ENCODE measurements around the gene PLD3.

DNA sequence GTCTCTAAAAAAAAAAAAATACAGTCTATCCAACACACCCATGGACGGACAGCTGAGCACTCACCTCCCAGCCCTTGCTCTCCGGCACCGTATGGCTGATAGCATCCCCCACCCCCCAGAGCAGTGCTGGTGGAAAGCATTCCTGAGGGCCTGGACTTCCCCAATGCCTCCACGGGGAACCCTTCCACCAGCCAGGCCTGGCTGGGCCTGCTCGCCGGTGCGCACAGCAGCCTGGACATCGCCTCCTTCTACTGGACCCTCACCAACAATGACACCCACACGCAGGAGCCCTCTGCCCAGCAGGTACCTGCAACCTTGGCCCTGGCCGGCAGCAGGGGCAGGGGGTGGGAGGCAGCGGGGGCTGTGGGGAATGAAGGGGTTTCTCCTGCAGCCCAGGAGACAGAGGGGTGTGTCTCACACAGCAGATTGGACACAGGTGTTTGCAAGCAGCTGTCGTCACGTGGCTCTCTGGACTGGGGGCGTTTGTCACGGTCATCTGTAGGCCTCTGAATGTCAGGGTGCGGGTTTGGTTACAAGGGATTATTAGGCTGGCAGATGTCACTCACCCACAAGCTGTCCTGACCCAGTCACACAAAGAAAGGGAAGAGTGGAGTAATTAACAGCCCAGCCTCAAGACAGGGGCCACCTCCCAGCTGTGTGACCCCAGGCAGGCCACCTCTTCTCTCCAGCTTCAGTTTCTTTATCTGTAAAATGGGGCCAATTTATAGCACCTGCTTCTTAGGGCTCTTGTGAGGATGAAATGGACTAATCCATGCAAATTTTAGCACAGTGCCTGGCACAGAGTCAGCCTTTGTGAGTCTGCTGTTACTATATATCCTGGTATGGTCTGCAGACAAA lies 19.3 kb downstream of the PLD3 start:
- no peak for TF ChIP-seq GABPA (IDR thresholded peaks at IDR 0.05; ENCODE audit: low read depth)
- TF ChIP-seq, protein P1, sequence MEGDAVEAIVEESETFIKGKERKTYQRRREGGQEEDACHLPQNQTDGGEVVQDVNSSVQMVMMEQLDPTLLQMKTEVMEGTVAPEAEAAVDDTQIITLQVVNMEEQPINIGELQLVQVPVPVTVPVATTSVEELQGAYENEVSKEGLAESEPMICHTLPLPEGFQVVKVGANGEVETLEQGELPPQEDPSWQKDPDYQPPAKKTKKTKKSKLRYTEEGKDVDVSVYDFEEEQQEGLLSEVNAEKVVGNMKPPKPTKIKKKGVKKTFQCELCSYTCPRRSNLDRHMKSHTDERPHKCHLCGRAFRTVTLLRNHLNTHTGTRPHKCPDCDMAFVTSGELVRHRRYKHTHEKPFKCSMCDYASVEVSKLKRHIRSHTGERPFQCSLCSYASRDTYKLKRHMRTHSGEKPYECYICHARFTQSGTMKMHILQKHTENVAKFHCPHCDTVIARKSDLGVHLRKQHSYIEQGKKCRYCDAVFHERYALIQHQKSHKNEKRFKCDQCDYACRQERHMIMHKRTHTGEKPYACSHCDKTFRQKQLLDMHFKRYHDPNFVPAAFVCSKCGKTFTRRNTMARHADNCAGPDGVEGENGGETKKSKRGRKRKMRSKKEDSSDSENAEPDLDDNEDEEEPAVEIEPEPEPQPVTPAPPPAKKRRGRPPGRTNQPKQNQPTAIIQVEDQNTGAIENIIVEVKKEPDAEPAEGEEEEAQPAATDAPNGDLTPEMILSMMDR (IDR thresholded peaks at IDR 0.05; ENCODE audit: insufficient read depth, low read length): no peak
- no peak for TF ChIP-seq POLR2AphosphoS5 (IDR thresholded peaks at IDR 0.05; ENCODE audit: low read depth)
- no peak for TF ChIP-seq REST (IDR thresholded peaks at IDR 0.05; ENCODE audit: insufficient replicate concordance, low read depth)
- no peak for TF ChIP-seq SPI1 (IDR thresholded peaks at IDR 0.05; ENCODE audit: borderline replicate concordance, low read depth)

All from HL-60 (cell line).